COR-L47 (cell line): ENCODE measurements around the gene KIF26B.
A peak's percentile ranks its signal among the peaks of the same experiment; 100 is the strongest.
"Not testable (repeated sequence)": the region's sequence is repeated elsewhere in the genome, so short reads cannot be mapped to it uniquely, and the experiment has no call there.

ENCODE experiments used
- DNase-seq: peaks from one replicate; lab custom pipeline; 2025; lab: John Stamatoyannopoulos, UW

The KIF26B gene

GRCh38 chr1:245154429-245155271 is at the start of gene KIF26B:
Gene KIF26B (plus strand): TSS chr1:245154985. CDS start chr1:245155425, 440 bp downstream.
- peak; percentile 40 for DNase-seq

DNA sequence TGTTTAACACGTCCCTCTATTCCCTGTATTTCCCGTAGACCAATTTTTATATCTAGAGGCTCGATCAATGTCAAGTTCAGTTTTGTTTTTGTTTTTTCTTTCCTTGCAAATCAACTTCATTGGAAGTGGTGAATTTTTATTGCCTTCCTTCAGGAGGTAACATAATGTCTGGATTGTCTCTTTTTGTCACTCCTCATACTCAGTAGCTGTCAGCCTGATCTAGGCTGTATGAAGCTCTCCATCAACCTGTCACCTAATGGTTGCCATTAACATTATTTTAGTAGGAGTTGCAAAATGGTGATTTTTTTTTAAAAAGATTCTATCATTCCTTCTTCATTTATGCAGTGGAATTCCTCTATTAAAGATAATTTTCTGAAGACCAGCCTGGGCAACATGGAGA is 49.7 kb upstream of the KIF26B start:
- no peak for DNase-seq

DNA sequence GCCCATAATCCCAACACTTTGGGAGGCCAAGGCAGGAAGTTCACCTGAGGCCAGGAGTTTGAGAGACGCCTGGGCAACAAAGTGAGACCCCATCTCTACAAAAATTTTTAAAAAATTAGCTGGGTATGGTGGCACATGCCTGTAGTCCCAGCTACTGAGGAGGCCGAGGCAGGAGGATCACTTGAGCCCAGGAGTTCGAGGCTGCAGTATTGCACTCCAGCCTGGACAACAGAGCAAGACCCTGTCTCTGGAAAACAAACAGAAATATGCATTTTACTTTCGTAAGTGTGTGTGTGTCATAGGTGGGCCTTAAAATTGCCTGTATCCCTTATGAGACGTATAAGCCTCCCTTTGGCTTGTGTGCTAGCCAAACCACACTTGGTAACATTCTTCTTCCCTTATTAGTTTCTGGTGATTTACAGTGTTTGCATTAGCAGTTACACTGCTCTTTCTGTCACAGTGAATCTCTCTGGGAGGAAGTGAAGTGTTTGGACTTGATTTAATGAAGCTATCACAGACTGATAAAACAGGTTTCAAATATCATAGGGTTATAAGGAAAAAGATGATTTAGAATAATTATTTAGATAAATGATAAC is 48.9 kb upstream of the KIF26B start:
- no peak for DNase-seq

DNA sequence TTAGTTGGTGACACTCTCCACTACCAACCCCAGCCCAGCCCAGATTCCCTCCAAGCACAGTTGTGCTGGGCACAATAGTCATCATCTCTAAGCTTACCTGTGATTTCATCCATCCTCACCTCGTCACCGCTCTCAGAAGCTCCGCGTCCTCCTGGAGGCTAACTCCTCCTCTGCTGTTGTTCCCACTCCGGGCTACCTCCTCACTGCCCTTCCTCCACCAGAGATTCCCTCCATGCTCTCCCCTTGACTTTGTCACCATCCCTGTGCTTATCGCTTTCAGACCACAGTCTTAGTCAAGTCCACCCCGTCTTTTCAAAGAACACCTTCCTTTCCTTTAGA is 47.0 kb upstream of the KIF26B start:
- DNase-seq, result no peak

GRCh38 chr1:245108246-245108645 is 46.5 kb upstream of the KIF26B start:
- DNase-seq, result no peak

GRCh38 chr1:245108909-245109308 is 45.9 kb upstream of the KIF26B start:
- no peak for DNase-seq

DNA sequence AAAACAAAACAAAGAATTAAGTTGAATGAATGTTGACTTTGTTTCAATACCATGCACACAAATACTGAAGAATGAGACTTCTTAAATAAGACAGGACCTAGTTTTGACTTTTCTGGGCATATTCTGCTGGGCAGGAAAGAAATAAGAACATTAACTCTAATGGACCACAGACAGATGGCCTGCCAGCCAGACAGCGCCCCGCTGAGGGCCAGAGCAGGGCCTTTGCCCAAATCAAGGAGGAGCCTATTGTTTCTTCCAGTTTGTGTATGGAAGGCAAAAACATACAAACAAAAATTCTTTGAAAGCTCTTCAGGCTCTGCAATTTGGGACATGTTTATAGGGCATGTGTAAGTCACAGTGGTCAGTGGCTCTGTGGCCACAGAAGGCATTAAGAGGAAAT is 44.4 kb upstream of the KIF26B start:
- DNase-seq, result no peak

GRCh38 chr1:245111073-245111472 is 43.7 kb upstream of the KIF26B start:
- no peak for DNase-seq

DNA sequence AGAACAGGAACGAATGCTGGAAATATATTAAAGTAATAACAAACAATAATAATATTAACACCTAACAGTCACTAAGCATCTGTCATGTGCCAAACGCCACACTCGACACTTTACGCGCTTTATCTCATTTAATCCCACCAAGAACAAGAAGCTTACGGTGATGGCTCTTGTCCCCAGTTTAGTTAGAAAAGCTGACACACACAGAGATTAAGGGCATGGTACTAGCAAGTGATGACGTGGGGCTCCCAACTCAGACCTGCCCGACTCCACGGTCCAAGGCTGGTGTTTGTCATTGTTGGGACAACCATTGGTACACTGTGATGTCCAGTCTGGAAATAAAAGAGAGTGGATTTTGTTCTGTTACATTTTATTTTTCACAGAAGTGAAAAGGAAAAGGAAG is 41.1 kb upstream of the KIF26B start:
- DNase-seq, result no peak

GRCh38 chr1:245116131-245116530 is 38.7 kb upstream of the KIF26B start:
- DNase-seq, result no peak

- no peak for DNase-seq
These were observed 38.0 kb upstream of the KIF26B start for GRCh38 chr1:245116751-245117150.

GRCh38 chr1:245118066-245118465 is 36.7 kb upstream of the KIF26B start:
- no peak for DNase-seq

GRCh38 chr1:245118806-245119205 is 36.0 kb upstream of the KIF26B start:
- no peak for DNase-seq

DNA sequence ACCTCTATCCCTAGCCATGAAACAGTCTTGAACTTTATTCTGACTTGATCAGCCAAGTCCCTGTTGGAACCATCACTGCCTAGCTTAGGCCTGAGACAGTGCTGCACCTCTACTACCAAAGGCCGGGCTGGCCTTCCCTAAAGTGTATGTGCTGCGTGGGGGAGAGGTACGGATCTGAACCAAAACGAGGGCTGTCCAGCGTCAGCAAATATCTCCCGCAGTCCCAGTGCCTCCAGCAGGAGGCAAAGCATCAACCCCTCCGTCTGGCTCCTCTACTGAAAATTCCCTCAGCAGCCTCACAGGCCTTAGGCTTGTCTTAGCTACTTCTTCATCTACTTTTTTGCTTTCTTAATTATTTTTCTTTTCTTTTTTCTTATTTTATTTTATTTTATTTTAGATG is 33.3 kb upstream of the KIF26B start:
- no peak for DNase-seq

- no peak for DNase-seq
These were observed 30.5 kb upstream of the KIF26B start for GRCh38 chr1:245124241-245124640.

DNA sequence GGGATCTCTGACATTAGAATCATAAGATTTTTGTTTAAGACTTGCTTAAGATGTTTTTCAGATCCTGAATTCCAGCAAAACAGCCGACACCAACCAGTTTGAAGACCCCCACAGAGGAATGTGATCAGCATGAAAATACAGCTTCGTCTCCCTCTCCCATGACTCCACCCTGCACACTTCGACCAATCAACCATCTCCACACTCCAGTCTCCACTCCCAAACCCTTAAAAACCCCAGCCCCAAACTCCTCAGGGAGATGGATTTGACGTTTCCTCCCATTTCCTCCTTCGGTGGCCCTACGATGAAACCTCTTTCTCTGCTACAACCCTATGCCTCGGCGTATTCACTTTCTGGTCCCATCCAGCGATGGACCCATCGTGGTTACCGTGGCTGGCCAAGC is 30.1 kb upstream of the KIF26B start:
- DNase-seq, result no peak

GRCh38 chr1:245126530-245126929 is 28.3 kb upstream of the KIF26B start:
- DNase-seq, result no peak

DNA sequence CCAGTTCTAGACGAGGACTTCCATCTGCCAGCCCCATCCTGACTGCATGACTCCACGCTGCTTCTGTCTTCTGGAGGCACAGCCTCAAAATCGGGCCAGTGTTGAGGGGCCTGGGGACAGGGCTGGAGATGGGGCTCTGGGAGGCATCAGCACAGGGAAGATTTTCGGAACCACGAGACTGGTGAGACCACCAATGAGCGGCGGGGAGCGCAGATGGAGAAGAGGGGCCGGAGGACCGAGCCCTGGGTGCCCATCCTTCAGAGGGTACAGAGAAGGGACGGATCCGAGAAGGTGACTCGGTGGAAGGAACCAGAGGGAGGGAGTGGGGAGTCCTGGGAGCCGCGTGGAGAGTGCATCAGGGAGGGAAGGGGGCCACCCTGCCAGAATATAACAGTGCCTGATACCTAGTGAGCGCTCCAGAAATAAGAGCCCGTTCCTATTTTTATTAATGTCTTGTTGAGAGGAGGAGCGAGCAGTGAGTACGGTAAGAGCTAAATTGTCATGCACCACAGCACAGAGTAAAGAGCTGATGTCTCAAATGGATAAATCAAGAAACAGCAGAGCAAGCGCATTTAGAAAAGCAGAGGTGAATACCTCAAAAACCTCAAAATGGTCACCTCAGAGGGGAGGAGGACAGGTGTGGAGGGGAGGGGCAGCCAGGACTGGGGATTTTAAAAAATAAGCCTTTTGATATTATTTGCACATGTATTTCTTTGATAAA is 26.2 kb upstream of the KIF26B start:
- no peak for DNase-seq

- DNase-seq, result no peak
These were observed 25.2 kb upstream of the KIF26B start for GRCh38 chr1:245129319-245130240.

DNA sequence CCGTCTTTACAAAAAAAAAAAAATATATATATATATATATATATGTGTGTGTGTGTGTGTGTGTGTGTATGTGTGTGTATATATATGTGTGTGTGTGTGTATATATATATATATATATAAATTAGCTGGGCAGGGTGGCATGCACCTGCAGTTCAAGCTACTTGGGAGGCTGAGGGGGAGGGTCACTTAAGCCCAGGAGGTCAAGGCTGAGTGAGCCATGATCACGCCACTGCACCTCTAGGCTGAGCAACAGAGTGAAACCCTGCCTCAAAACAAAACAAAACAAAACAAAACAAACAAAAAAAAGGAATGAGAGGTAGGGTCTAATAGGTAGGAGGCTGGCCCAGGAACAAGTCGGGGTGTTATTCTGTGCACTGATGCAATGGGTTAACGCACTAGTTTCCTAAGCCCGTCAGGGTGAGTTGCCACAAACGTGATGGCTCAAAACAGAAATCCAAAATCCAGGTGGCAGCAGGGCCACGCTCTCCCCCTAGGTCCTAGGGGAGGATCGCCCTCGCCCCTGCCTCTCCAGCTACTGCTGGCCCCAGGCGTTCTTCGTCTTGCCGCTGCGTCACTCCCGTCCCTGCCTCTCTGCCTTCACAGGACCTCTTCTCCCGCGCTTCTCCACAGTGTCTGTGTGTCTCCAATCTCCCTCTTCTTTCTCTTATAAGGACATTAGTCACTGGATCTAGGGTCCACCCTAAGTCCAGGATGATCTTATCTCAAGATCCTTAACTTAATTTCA is 24.3 kb upstream of the KIF26B start:
- DNase-seq, result not testable (repeated sequence)

GRCh38 chr1:245131026-245131393 is 23.8 kb upstream of the KIF26B start:
- no peak for DNase-seq
